Neutrophil (primary cell): ENCODE measurements around the gene DNAJC12.

Source experiments
- H3K27ac ChIP-seq: fragments of 200-600 bp; sonication (generic); 2 replicates; pipeline ENCODE4 v1.5.1; 2016; ENCODE audit warnings: mild to moderate bottlenecking, moderate library complexity
- H3K27me3 ChIP-seq: fragments of 200-600 bp; sonication (generic); 2 replicates; pipeline ENCODE4 v1.6.0; 2016; ENCODE audit warnings: mild to moderate bottlenecking
- H3K36me3 ChIP-seq: fragments of 200-600 bp; sonication (generic); 2 replicates; pipeline ENCODE4 v1.5.1; 2017
- H3K4me1 ChIP-seq, 2 experiments: fragments of 200-600 bp in 1 of 2; sonication (generic) in 1 of 2; 1 replicate in 1 of 2; 2 replicates in 1 of 2; pipeline versions ENCODE4 v1.5.1 to v1.6.1; 2013 to 2016; ENCODE audit warnings: low read depth in 1 of 2, low read length in 1 of 2, mild to moderate bottlenecking in 1 of 2, moderate library complexity in 1 of 2; ENCODE audit not compliant: control insufficient read depth in 1 of 2, insufficient read depth in 1 of 2
- H3K4me3 ChIP-seq, 2 experiments: fragments of 200-600 bp in 1 of 2; sonication (generic) in 1 of 2; 1 replicate in 1 of 2; 2 replicates in 1 of 2; pipeline ENCODE4 v1.5.1; 2013 to 2016; ENCODE audit warnings: low read depth in 1 of 2, low read length in 1 of 2, mild to moderate bottlenecking in 1 of 2, moderate library complexity in 1 of 2
- H3K9me3 ChIP-seq: fragments of 200-600 bp; sonication (generic); 2 replicates; pipeline ENCODE4 v1.5.1; 2016
- CTCF ChIP-seq: fragments of 200-600 bp; sonication (generic); IDR thresholded peaks from 2 replicates; pipeline ENCODE4 v1.5.1; 2016; ENCODE audit warnings: antibody characterized with exemption

Gene DNAJC12

DNA sequence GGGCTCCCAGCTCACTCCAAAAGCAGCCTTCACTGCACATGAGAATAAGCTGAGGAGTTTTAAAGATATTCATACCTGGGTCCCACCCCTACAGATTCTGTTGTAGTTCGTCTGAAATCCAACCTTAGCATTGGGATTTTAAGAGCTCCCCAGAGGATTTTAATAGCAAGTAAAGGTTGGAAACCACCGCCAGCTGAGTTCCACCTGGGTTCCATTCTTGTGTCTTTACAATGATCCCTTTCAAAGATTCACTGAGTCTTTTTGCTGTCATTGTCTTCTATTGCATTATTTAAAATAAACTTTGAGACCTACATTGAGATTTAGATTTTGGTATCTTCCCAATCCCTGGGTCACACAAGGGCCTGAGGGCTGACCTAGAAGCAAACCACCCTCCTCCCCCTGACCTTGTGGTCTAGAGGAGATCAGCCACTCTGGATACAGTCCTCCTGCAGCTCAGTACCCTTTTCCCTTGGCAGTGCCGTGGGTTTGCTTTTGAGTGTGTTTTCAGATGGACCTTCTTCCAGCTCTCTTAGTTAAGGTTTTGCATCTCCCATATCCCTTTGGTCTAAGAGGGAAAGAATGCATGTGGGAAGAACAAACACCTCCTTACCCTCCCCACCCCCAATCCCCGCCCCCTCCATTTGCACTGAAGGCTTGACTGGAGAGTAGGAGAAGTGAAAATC, 23.9 kb upstream of the DNAJC12 start:
- H3K9me3 ChIP-seq: no peaks in the 10 kb centered on the region
- no peak overlapping the region for H3K4me3 ChIP-seq
- H3K36me3 ChIP-seq: no peaks in the 10 kb centered on the region
- no peaks in the 10 kb centered on the region for H3K27me3 ChIP-seq
- no peak overlapping the region for H3K27ac ChIP-seq
- no peak for TF ChIP-seq CTCF
- peaks cover 0 to 4% of the 10 kb centered on the region in 2 experiments for H3K4me1 ChIP-seq

- Histone ChIP-seq H3K4me1 (peaks cover 0 to 4% of the 10 kb centered on the region in 2 experiments), H3K9me3 (no peaks in the 10 kb centered on the region), H3K27me3 (no peaks in the 10 kb centered on the region), H3K4me3 (no peak overlapping the region), H3K36me3 (no peaks in the 10 kb centered on the region), H3K27ac (no peak overlapping the region)
- no peak for TF ChIP-seq CTCF
These were observed 21.0 kb upstream of the DNAJC12 start for GRCh38 chr10:67858971-67859370.

GRCh38 chr10:67853512-67853911, 15.5 kb upstream of the DNAJC12 start:
- Histone ChIP-seq H3K4me1 (peaks cover 5 to 12% of the 10 kb centered on the region in 2 experiments), H3K36me3 (no peaks in the 10 kb centered on the region), H3K4me3 (no peak overlapping the region), H3K9me3 (no peaks in the 10 kb centered on the region), H3K27me3 (no peaks in the 10 kb centered on the region), H3K27ac (no peak overlapping the region)
- no peak for TF ChIP-seq CTCF

DNA sequence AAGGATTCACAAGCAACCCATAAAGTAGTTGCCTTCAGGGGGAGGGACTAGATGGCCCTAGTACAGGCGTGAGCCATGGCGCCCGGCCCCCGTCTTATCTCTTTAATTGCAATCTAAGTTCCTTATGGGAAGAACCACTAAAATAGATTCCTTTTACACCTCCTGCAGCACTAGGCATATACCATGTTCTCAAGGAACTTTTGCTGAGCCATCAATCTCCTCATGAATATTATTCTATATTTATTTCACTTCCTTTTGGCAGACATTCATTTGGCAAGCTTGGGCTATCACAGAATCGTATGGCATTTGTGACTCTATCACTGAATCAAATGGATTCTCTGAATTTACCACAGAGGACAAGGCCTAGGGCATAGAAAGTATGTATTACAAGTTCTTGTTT, 14.8 kb upstream of the DNAJC12 start:
- Histone ChIP-seq H3K4me1 (peaks cover 5 to 12% of the 10 kb centered on the region in 2 experiments), H3K9me3 (no peaks in the 10 kb centered on the region), H3K36me3 (no peaks in the 10 kb centered on the region), H3K27me3 (no peaks in the 10 kb centered on the region), H3K27ac (no peak overlapping the region), H3K4me3 (no peak overlapping the region)
- TF ChIP-seq CTCF: no peak

DNA sequence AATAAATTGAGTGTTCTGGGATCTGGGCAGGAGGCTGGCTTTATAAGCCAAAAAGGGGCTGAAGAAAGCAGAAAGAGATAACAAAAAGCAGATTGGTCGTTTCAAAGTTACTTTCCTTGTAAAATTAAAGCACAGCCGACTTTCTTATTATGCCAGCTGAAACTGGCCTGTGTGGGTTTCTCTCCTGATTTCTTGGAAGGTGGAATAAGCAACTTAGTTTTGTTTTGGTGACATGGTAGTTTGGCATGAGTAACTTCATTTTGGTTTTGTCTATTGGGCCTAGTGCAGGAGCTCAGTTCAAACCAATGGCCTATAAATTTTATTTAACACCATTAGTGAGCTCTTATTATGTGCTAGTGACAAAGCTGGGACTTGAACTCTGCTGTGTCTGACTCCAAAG, 13.2 kb upstream of the DNAJC12 start:
- Histone ChIP-seq H3K36me3 (no peaks in the 10 kb centered on the region), H3K4me3 (no peak overlapping the region), H3K27me3 (no peaks in the 10 kb centered on the region), H3K9me3 (no peaks in the 10 kb centered on the region), H3K27ac (no peak overlapping the region), H3K4me1 (peaks cover 5 to 12% of the 10 kb centered on the region in 2 experiments)
- TF ChIP-seq CTCF: no peak
